ENCODE data around the gene MAP3K6.
"Not testable (repeated sequence)": the region's sequence is repeated elsewhere in the genome, so short reads cannot be mapped to it uniquely, and the experiment has no call there.

The MAP3K6 gene

DNA sequence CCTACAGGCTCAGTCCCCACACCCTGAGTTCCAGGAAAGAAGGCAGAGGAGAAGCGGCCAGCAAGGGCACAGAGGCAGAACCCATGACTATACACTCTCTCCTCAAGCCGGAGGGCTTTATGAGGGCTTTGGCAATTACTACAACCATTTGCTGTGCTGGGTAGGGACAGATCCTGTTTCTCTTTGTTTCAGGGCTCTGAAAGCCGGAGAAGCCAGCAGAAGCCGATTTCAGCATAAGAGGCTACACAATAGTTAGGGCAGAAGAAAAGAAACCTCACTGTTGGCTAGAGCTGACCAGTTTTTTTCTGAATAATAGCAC is 39.6 kb upstream of the MAP3K6 start:
- Histone ChIP-seq H3K9ac (ENCODE audit: insufficient read length) (no peak overlapping the region), H3K4me3 (no peak overlapping the region), H3K36me3 (ENCODE audit: insufficient read depth, low read length) (peaks cover 38% of the 10 kb centered on the region), H3K9me3 (ENCODE audit: low read depth, low read length) (no peaks in the 10 kb centered on the region), H3K27ac (no peak overlapping the region)
- TF ChIP-seq POLR2AphosphoS5 (IDR thresholded peaks at IDR 0.05; ENCODE audit: borderline replicate concordance, low read depth, low read length) (no peak), EZH2 (IDR thresholded peaks at IDR 0.05) (no peak), FOXP2 (optimal IDR thresholded peaks at IDR 0.05; ENCODE audit: control extremely low read depth, extremely low read length, insufficient read depth) (no peak)
- DNase-seq (ENCODE audit: low read depth, low spot score), result no peak

DNA sequence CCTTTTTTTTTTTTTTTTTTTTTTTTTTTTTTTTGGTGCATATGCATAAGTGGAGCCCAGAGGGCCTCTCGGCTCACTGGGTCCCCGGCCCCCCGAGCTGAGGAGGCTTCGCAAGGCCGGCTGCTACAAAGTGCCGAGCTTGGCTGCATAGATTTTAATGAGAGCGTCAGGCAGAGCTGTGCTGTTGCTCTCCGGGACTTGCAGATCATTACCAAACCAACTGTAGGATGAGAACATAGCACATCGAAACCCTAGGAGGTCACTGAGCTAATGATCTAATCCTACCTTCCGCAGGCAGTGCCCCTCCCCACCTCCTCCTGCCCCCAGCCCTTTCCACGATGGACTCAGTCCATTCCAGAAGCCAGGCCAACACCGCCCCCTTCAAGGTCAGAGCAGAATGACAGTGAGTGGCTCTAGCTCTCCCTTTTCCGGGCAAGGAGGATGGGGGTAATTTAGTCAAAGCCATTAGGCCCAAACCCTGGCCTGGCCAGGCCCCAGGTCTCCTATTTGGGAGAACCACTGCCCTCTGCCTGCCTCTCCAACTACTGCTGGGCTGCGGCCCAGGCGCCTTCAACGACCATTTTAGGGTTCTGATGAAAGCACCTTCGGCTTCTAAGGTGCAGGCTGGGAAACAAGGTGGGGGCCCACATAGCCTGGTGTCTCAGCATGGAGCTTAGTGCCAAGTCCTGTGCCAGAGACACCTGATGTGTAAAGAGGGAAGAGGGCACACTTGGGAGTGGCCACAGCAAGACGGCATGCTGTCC is 39.0 kb upstream of the MAP3K6 start:
- H3K9ac ChIP-seq (ENCODE audit: insufficient read length); H3K9me3 ChIP-seq (ENCODE audit: low read depth, low read length); DNase-seq (ENCODE audit: low read depth, low spot score); H3K4me3 ChIP-seq; H3K27ac ChIP-seq: not testable (repeated sequence)
- H3K36me3 ChIP-seq (ENCODE audit: insufficient read depth, low read length), result peaks cover 33% of the 10 kb centered on the region

DNA sequence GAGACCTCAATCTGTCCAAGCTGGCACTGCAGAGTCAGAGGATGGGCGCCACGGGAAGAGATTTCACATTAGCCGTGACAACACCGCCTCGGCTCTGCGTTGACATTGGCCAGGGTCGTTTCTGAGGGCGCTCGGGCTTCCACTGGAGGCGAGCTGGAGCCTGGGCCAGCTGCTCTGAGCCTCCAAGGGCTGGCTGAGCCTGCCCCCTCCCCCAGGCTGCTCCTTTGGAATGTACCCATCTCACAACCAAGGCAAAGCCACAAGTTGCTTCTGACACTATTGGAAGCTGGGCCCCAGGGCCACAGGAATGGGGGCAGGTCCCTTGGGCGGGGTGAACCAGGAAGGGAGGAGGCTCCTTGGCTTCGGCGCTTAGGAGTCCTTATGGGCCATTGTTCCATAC is 38.3 kb upstream of the MAP3K6 start:
- DNase-seq (ENCODE audit: low read depth, low spot score), result no peak
- peak overlapping the region; percentile 74 for H3K27ac ChIP-seq

DNA sequence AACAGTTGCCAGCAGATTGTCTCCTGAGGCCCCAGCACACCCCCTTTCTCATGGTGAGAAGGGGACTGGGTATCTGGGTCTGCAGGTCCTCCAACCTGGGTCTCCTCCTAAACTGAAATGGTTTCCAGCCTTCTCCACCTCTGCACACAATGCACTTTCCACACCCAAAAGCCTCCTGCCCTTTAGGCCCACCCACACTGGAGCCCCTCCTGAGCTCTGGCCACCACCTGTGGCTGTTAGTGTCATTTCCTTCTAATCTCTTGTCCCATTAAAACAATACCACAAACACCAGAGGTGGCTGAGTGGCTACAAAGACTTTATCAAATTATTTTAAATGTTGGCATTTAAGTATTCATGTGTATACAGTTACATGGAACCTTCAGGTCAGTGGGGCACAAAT is 37.2 kb upstream of the MAP3K6 start:
- Histone ChIP-seq H3K4me3 (0 out of 2 replicates have a peak overlapping the region, but pooled peaks have one; percentile 40), H3K27ac (peak overlapping the region; percentile 74), H3K9ac (ENCODE audit: insufficient read length) (no peak overlapping the region), H3K9me3 (ENCODE audit: low read depth, low read length) (no peaks in the 10 kb centered on the region), H3K36me3 (ENCODE audit: insufficient read depth, low read length) (peaks cover 20% of the 10 kb centered on the region)
- TF ChIP-seq FOXP2 (optimal IDR thresholded peaks at IDR 0.05; ENCODE audit: control extremely low read depth, extremely low read length, insufficient read depth) (no peak), EZH2 (IDR thresholded peaks at IDR 0.05) (no peak), POLR2AphosphoS5 (IDR thresholded peaks at IDR 0.05; ENCODE audit: borderline replicate concordance, low read depth, low read length) (no peak; the same call in 1 of the 2 replicates)
- DNase-seq (ENCODE audit: low read depth, low spot score), result no peak

More for the DNA sequence above, 38.3 kb upstream of the MAP3K6 start:
- H3K36me3 ChIP-seq (ENCODE audit: insufficient read depth, low read length), result peaks cover 26% of the 10 kb centered on the region
- no peak overlapping the region for H3K9ac ChIP-seq (ENCODE audit: insufficient read length)
- TF ChIP-seq FOXP2 (optimal IDR thresholded peaks at IDR 0.05; ENCODE audit: control extremely low read depth, extremely low read length, insufficient read depth) (no peak), POLR2AphosphoS5 (IDR thresholded peaks at IDR 0.05; ENCODE audit: borderline replicate concordance, low read depth, low read length) (no peak), EZH2 (IDR thresholded peaks at IDR 0.05) (no peak)
- H3K4me3 ChIP-seq, result no peak overlapping the region
- H3K9me3 ChIP-seq (ENCODE audit: low read depth, low read length), result no peaks in the 10 kb centered on the region

DNA sequence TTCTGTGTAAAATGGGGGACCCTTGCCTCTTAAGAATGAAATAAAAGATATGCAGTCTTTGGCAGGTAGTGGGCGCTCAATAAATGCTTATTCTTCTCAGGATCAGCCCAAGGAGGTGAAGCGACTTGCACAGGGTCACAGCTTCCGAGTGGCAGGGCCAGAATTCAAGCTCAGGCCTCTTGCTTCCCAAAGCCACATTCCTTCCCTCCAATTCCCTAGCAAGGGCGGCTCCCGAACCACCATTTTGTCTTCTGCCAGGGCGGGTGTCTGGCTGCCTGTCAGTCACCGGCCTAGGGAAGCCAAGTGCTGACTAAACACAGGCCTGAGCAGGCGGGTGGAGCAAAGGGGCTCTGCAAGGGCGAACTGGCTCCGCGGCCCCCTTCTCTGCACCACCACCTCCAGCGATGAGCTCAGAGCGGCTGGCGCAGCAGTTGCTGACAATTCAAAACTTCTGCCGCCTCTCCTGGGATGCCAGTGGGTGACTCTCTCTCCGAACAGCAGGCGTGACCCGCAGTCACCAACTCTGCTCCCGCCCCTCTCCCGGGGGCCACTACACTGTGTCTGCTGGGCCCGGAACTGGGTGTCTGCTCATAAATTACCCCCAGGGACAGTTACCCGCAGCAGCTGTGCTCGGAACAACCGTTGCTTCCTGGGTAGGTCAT is 36.4 kb upstream of the MAP3K6 start:
- TF ChIP-seq POLR2AphosphoS5 (IDR thresholded peaks at IDR 0.05; ENCODE audit: borderline replicate concordance, low read depth, low read length) (no peak), FOXP2 (optimal IDR thresholded peaks at IDR 0.05; ENCODE audit: control extremely low read depth, extremely low read length, insufficient read depth) (no peak), EZH2 (IDR thresholded peaks at IDR 0.05) (no peak)
- Histone ChIP-seq H3K36me3 (ENCODE audit: insufficient read depth, low read length) (peaks cover 14% of the 10 kb centered on the region), H3K4me3 (peak overlapping the region; percentile 40; the same call in 1 of the 2 replicates), H3K9ac (ENCODE audit: insufficient read length) (no peak overlapping the region), H3K27ac (peak overlapping the region; percentile 74), H3K9me3 (ENCODE audit: low read depth, low read length) (no peaks in the 10 kb centered on the region)
- no peak for DNase-seq (ENCODE audit: low read depth, low spot score)

DNA sequence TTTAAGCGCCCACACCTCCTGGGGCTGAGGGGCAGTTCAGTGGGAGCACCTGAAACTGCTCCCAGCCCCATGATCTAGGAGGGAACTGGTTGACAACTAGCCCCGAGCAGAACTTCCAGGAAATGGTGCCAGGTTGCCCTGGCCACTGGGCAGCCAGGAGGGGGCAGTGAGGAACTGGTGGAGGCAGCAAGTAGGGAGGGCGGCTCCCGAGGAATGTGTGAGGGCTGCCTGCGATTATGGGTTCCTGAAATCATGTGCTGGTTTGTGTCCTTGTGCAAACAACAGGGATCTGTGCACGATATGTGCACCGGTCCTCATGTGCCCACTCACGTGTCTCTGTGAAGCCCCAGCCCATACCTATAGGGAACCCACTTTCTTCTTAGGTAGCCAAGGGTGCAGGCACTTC is 35.6 kb upstream of the MAP3K6 start:
- Histone ChIP-seq H3K9ac (ENCODE audit: insufficient read length) (no peak overlapping the region), H3K27ac (peak overlapping the region; percentile 74), H3K36me3 (ENCODE audit: insufficient read depth, low read length) (peaks cover 5% of the 10 kb centered on the region), H3K4me3 (no peak overlapping the region), H3K9me3 (ENCODE audit: low read depth, low read length) (no peaks in the 10 kb centered on the region)
- TF ChIP-seq FOXP2 (optimal IDR thresholded peaks at IDR 0.05; ENCODE audit: control extremely low read depth, extremely low read length, insufficient read depth) (no peak), EZH2 (IDR thresholded peaks at IDR 0.05) (no peak), POLR2AphosphoS5 (IDR thresholded peaks at IDR 0.05; ENCODE audit: borderline replicate concordance, low read depth, low read length) (no peak)
- no peak for DNase-seq (ENCODE audit: low read depth, low spot score)

DNA sequence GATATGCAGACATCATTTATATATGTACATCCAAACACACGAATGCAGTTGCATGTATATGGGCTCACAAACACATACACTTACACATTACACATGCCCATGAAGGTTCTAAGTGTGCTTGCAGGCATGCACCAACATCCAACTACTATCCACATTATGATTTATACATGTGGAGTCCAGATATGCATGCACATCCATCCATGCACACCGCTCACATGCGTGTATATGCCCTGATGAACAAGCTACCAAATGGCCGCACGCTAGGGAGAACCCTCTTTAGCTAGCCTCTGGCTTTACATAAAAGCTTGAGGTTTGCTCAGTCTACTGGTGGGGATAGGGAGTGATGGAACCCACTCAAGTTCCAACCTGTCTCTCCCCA is 34.2 kb upstream of the MAP3K6 start:
- H3K9ac ChIP-seq (ENCODE audit: insufficient read length), result no peak overlapping the region
- H3K4me3 ChIP-seq, result no peak overlapping the region
- TF ChIP-seq FOXP2 (optimal IDR thresholded peaks at IDR 0.05; ENCODE audit: control extremely low read depth, extremely low read length, insufficient read depth) (no peak), EZH2 (IDR thresholded peaks at IDR 0.05) (no peak), POLR2AphosphoS5 (IDR thresholded peaks at IDR 0.05; ENCODE audit: borderline replicate concordance, low read depth, low read length) (no peak)
- H3K36me3 ChIP-seq (ENCODE audit: insufficient read depth, low read length), result no peaks in the 10 kb centered on the region
- no peaks in the 10 kb centered on the region for H3K9me3 ChIP-seq (ENCODE audit: low read depth, low read length)
- H3K27ac ChIP-seq, result no peak overlapping the region
- DNase-seq (ENCODE audit: low read depth, low spot score), result no peak

DNA sequence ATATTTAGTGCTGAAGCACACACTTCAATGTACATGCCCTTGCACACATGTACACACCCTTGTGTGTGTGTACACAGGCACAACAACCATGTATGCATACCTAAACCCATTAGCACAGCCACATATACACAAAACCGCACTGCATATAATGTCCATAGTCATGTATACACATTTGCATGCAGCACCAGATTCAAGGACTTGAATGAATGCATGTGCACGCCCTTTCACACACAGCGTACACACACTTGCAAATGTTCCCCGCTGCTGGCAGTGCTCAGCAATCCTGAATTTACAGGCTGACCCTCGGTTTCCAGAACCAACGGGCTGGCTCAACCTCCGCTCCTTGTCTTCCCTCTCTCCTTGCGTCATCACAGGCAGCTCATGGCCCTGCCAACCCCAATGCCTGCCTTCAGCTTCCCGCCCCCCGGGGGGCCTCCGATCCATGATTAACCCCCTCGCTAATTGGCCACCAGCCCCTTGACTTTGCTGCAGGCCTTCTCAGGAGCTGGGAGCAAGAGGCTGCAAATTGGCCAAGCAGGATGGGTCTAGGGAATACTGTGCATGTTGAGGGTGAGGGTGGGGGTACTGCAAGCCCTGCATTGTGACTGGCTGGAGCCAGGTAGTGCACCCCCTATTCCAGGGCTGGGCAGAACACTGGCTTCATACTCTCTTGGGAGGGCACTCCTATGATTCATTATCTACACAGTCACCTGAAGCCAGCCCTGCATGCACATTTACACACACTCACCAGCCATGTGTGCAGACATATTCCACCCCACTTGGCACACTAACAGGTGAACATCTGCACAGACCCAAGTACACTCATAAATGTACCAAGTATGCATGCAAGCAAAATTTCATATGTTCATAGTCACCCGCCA is 33.6 kb upstream of the MAP3K6 start:
- no peak for DNase-seq (ENCODE audit: low read depth, low spot score)
- Histone ChIP-seq H3K9me3 (ENCODE audit: low read depth, low read length) (no peaks in the 10 kb centered on the region), H3K9ac (ENCODE audit: insufficient read length) (no peak overlapping the region), H3K4me3 (no peak overlapping the region), H3K36me3 (ENCODE audit: insufficient read depth, low read length) (no peaks in the 10 kb centered on the region), H3K27ac (no peak overlapping the region)
- TF ChIP-seq POLR2AphosphoS5 (IDR thresholded peaks at IDR 0.05; ENCODE audit: borderline replicate concordance, low read depth, low read length), result peak; percentile 11; the same call in 1 of the 2 replicates
- TF ChIP-seq FOXP2 (optimal IDR thresholded peaks at IDR 0.05; ENCODE audit: control extremely low read depth, extremely low read length, insufficient read depth), result no peak
